ENCODE measurements around the gene TOMM70. TPM values are rescaled to one million over a fixed set of nuclear protein-coding genes. Genes with fewer than 3 reads are reported as not detected.
"Not testable (repeated sequence)": the region's sequence is repeated elsewhere in the genome, so short reads cannot be mapped to it uniquely, and the experiment has no call there.

The TOMM70 gene
- total and polyA plus RNA-seq, 2 donors: 37.0 to 96.6 TPM

DNA sequence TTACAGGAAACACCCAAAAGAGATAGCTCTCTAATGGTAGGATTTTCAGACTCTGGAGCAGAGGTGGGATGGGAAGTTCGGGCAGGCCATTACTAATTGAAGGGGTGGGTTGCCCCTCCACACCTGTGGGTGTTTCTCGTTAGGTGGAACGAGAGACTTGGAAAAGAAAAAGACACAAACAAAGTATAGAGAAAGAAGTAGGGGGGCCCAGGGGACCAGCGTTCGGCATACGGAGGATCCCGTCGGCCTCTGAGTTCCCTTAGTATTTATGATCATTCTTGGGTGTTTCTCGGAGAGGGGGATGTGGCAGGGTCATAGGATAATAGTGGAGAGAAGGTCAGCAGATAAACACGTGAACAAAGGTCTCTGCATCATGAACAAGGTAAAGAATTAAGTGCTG, 64.7 kb downstream of the TOMM70 start:
- H3K4me3 ChIP-seq (ENCODE audit: low read depth, low read length); H3K4me1 ChIP-seq (ENCODE audit: insufficient read depth); H3K27ac ChIP-seq (ENCODE audit: low read depth); H3K36me3 ChIP-seq (ENCODE audit: insufficient read depth); DNase-seq (ENCODE audit: extremely low spot score): not testable (repeated sequence)
- 94% methylated on average over 10 of the region's 10 CpGs for WGBS

DNA sequence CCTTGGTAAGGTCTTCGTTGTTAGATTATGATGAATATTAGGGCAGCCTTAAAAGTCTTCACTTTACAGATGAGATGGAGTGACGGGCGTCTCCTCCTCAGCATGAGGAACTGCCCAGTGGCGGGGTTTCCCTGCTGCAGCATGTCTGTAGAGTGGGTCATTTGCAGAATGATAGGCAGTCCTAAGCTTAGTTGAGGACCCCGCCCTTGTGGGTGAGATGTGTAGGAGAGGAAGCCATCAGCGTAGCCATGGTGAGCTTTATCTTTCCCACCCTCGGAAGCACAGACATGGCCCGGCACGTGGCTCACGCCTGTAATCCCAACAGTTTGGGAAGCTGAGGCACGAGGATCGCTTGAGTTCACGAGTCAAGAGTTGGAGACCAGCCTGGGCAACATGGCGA, 65.5 kb downstream of the TOMM70 start:
- no peaks in the 10 kb centered on the region for H3K4me1 ChIP-seq (ENCODE audit: insufficient read depth)
- H3K27ac ChIP-seq (ENCODE audit: low read depth): no peak overlapping the region
- H3K4me3 ChIP-seq (ENCODE audit: low read depth, low read length): no peak overlapping the region
- H3K36me3 ChIP-seq (ENCODE audit: insufficient read depth): peaks cover 5% of the 10 kb centered on the region
- no peak for DNase-seq (ENCODE audit: extremely low spot score)
- WGBS: 77% methylated on average over 14 of the region's 14 CpGs

DNA sequence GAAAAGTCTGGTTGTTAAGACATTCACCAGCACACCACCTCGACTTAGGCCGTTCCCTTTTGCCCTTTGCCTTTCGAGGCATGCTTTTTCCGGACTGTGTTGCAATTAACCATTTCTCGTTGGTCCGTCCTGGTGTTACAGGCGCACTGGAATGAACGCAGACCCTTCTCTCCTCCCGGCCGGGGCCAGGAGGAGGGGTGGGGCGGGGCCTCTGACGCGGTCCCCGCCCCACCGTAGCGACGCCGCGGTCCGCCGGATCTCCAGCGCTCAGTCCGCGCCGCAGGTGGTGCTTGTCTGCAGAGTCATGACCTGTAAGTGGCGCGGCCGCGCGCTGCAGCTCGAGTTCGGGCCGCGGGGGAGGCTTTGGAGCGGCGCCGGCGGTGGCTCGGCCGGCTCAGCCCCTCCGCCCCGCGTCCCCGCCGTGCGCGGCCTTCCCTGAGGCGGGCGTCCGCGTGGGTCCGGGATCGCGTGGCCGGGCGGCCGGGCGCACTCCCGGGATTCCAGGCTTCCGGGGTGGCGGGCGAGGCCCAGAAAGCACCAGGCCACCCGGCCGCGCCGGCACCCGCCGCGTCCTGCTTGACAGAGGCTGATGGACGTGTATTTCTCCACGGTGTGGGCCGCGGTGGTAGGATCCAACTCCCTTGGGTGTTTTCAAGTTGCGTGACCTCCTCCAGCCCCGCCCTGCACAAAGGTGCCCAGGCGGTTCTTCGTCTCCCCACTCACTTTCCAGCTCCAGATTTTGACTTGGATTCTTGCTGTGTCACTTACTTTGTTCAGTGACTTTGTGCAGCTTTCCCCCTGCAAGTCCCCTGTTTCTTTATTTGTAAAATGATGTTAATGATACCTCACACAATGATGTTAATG, 66.2 kb downstream of the TOMM70 start, which contains the start of gene NIT2:
TSS of gene NIT2 (plus strand) at position 270 of the 864 bp plus-strand sequence. CDS start at position 305, 35 bp downstream.
- peak within 1 kb of the TSS; percentile 61 for H3K4me3 ChIP-seq (ENCODE audit: low read depth, low read length)
- H3K27ac ChIP-seq (ENCODE audit: low read depth): peak within 1 kb of the TSS; percentile 55
- WGBS: under 1% methylated on average over 77 of the region's 77 CpGs
- no peaks in the 10 kb centered on the region for H3K4me1 ChIP-seq (ENCODE audit: insufficient read depth)
- DNase-seq (ENCODE audit: extremely low spot score): peak; percentile 50
- peaks cover under 1% of the 10 kb centered on the region for H3K36me3 ChIP-seq (ENCODE audit: insufficient read depth)

DNA sequence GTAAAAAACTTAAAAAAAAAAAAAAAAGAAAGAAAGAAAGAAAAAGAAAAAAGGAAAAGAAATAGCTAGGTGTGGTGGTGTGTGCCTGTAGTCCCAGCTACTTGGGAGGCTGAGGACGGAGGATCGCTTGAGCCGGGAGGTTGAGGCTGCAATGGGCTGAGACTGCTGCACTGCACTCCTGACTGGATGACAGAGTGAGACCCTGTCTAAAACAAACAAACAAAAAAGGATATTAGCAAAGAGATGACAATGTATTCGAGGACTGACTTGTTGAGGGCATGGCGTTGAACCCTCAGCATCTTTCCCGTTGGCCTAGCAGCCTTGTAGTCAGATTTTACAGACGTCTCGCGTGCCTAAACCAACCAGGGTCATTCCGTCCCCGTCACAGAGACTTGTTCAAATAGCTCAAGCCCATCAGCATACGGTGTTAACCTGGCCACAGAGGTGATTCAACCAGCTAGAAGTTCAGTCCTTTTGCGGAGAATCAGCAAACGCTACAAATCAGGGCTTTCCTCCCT, 66.9 kb downstream of the TOMM70 start:
- peak overlapping the region; percentile 61 for H3K4me3 ChIP-seq (ENCODE audit: low read depth, low read length)
- no peaks in the 10 kb centered on the region for H3K4me1 ChIP-seq (ENCODE audit: insufficient read depth)
- peak overlapping the region; percentile 55 for H3K27ac ChIP-seq (ENCODE audit: low read depth)
- no peak for DNase-seq (ENCODE audit: extremely low spot score)
- WGBS: 47% methylated on average over 14 of the region's 14 CpGs
- no peaks in the 10 kb centered on the region for H3K36me3 ChIP-seq (ENCODE audit: insufficient read depth)

DNA sequence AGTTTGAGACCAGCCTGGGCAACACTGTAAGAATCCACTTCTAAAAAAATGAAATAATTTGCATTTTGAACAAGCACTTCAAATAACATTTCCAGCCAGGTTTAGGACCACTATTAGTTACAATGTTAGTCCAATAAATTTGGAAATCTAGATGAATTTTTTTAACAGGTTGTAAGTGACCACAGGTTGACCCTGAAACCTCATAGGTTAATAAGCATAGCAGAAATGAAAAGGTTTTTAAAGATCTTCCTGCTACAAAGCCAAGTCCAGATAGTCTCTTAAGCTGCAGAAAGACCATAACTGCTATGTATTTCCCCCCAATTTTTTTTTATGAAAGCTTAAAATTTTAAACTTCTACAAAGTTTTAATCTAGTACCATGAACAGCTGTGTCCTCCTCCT, 67.8 kb downstream of the TOMM70 start:
- Histone ChIP-seq H3K4me3 (ENCODE audit: low read depth, low read length) (no peak overlapping the region), H3K4me1 (ENCODE audit: insufficient read depth) (no peaks in the 10 kb centered on the region), H3K36me3 (ENCODE audit: insufficient read depth) (no peaks in the 10 kb centered on the region), H3K27ac (ENCODE audit: low read depth) (no peak overlapping the region)
- no peak for DNase-seq (ENCODE audit: extremely low spot score)

DNA sequence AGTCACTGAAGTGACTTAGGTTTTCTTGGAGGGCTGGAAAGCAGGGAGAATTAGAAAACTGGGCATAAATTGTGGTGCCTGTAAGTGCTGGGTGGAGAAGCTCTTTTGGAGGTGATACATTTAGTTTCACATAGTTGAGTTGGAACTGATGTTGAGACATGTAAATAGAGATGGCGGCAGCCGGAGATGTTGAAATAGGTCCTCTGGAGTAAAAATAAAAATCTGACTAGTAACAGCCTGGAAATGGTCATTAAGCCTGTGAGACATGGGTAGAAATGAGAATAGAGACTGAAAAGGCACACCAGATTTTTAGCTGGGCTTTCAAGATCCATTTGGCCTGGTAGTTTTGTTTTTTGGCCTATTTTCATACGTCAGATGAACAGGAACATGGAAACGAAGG, 69.2 kb downstream of the TOMM70 start:
- DNase-seq (ENCODE audit: extremely low spot score): no peak
- H3K4me3 ChIP-seq (ENCODE audit: low read depth, low read length): no peak overlapping the region
- 92% methylated on average over 4 of the region's 4 CpGs for WGBS
- no peaks in the 10 kb centered on the region for H3K4me1 ChIP-seq (ENCODE audit: insufficient read depth)
- H3K36me3 ChIP-seq (ENCODE audit: insufficient read depth): no peaks in the 10 kb centered on the region
- no peak overlapping the region for H3K27ac ChIP-seq (ENCODE audit: low read depth)

DNA sequence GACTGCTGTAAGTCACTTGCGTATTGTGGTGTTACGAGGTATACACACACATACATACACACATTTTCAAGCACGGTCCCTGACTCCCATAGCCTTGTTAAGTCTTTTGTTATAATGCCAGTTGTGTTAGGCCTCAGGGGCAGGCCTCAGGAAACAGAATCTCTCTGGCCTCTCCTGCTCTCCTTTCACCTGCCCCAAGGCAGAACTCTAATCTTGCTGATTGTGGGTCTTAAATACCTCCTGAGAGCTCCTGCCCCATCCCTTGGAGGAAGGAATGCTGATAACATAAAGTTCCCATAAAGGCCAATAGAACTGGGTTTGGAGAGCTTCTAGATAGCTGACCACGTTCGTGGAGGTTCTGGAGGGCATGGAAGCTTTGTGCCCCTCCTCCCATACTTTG, 70.2 kb downstream of the TOMM70 start:
- H3K4me1 ChIP-seq (ENCODE audit: insufficient read depth): no peaks in the 10 kb centered on the region
- H3K36me3 ChIP-seq (ENCODE audit: insufficient read depth): no peaks in the 10 kb centered on the region
- DNase-seq (ENCODE audit: extremely low spot score): no peak
- H3K4me3 ChIP-seq (ENCODE audit: low read depth, low read length): no peak overlapping the region
- 91% methylated on average over 5 of the region's 5 CpGs for WGBS
- H3K27ac ChIP-seq (ENCODE audit: low read depth): no peak overlapping the region

DNA sequence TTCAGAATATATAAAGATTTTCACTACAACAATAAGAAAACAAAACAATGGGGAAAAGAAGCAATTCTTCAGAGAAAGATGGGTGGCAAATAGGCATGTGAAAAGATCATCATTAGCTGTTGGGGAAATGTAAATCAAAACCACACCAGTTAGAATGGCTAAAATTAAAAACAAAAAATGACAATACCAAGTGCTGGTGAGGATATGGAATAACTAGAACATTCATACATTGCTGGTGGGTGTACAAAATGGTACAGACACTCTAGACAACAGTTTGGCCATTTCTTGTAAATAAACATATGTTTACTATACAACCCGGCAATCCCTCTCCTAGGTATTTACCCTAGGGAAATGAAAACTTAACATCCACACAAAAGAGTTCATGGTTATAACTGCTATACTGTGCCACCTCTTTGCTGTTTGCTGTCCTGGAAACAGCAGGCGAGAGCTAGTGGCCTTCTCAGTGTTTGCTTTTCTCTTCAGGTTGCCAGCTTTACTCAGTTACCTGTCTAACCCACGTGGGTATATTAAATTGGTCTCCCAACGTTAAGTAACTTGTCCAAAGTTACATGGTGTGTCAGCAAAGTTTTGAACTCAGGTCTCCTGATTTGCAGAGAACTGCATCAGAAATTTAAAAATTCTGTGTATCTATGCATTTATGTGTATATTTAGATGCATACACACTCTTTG, 70.9 kb downstream of the TOMM70 start:
- WGBS: 80% methylated on average over 4 of the region's 4 CpGs
- Histone ChIP-seq H3K27ac (ENCODE audit: low read depth) (no peak overlapping the region), H3K4me1 (ENCODE audit: insufficient read depth) (no peaks in the 10 kb centered on the region), H3K4me3 (ENCODE audit: low read depth, low read length) (no peak overlapping the region), H3K36me3 (ENCODE audit: insufficient read depth) (no peaks in the 10 kb centered on the region)
- no peak for DNase-seq (ENCODE audit: extremely low spot score)

DNA sequence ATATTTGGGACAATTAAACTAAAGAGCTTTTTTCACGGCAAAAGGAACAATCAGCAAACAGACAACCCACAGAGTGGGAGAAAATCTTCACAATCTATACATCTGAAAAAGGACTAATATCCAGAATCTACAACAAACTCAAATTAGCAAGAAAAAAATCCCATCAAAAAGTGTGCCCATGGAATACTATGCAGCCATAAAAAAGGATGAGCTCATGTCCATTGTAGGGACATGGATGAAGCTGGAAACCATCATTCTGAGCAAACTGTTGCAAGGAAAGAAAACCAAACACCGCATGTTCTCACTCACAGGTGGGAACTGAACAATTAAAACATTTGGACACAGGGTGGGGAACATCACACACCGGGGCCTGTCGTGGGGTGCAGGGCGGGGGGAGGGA, 73.5 kb downstream of the TOMM70 start:
- not testable (repeated sequence) for H3K4me3 ChIP-seq (ENCODE audit: low read depth, low read length); H3K27ac ChIP-seq (ENCODE audit: low read depth); DNase-seq (ENCODE audit: extremely low spot score); H3K4me1 ChIP-seq (ENCODE audit: insufficient read depth); H3K36me3 ChIP-seq (ENCODE audit: insufficient read depth)
- 94% methylated on average over 5 of the region's 5 CpGs for WGBS

DNA sequence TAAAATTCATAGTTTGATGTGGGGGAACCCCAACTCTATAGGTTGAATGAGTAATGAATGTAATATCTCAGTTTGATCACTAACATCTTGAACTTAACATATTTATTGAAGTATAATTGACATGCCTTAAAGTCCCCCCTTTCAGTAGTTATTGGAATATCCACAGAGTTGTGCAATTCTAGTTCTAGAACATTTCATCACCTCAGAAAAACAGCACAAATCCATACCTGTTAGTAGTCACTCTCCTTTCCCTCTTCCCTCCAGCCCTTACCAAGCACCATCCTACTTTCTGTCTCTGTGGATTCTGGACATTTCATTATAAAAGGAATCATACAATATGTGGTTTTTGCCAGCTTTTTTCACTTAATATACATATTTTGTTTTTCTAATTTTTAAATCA, 75.1 kb downstream of the TOMM70 start:
- H3K4me3 ChIP-seq (ENCODE audit: low read depth, low read length): no peak overlapping the region
- no peak overlapping the region for H3K27ac ChIP-seq (ENCODE audit: low read depth)
- no peak for DNase-seq (ENCODE audit: extremely low spot score)
- no peaks in the 10 kb centered on the region for H3K36me3 ChIP-seq (ENCODE audit: insufficient read depth)
- H3K4me1 ChIP-seq (ENCODE audit: insufficient read depth): no peaks in the 10 kb centered on the region

DNA sequence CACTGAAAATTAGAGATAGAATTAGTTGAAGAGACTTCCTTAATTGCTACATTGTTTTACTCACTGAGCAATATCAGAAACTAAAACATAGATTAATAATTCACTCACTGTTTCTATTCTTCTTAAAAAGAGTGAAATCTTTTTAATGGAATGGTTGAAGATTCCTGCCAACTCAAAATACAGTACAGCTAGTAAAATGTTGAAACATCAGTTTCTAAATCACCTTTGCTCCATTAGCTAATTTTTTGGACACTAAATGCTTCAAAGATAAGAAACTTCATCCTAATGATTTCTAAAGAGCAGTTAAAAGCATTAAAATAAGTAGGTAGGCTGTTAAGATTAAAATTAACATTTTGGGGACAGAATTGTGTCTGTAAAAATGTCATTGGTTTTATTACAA, 76.8 kb downstream of the TOMM70 start:
- H3K36me3 ChIP-seq (ENCODE audit: insufficient read depth): no peaks in the 10 kb centered on the region
- no peaks in the 10 kb centered on the region for H3K4me1 ChIP-seq (ENCODE audit: insufficient read depth)
- no peak for DNase-seq (ENCODE audit: extremely low spot score)
- H3K27ac ChIP-seq (ENCODE audit: low read depth): no peak overlapping the region
- H3K4me3 ChIP-seq (ENCODE audit: low read depth, low read length): no peak overlapping the region

DNA sequence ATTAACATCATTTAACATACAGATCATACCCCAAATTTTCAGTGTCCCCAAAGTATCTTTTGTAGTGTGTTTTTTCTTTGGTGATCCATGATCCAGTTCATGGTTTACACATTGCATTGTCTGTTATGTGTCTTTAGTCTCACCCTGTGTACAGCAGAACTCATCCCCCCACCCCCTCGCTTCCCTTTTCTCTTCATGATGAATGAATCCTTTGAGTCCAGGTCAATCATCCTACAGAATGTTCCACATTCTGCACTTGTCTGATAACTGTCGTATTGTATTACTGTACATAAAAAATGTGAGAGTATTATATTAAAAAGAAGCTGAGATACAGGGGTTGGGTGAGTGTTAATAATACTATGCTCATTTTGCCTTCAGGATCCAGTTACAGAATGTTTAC, 80.9 kb downstream of the TOMM70 start:
- DNase-seq (ENCODE audit: extremely low spot score): no peak
- WGBS: 93% methylated on average over 2 of the region's 2 CpGs
- Histone ChIP-seq H3K4me1 (ENCODE audit: insufficient read depth) (no peaks in the 10 kb centered on the region), H3K27ac (ENCODE audit: low read depth) (no peak overlapping the region), H3K36me3 (ENCODE audit: insufficient read depth) (no peaks in the 10 kb centered on the region), H3K4me3 (ENCODE audit: low read depth, low read length) (no peak overlapping the region)

DNA sequence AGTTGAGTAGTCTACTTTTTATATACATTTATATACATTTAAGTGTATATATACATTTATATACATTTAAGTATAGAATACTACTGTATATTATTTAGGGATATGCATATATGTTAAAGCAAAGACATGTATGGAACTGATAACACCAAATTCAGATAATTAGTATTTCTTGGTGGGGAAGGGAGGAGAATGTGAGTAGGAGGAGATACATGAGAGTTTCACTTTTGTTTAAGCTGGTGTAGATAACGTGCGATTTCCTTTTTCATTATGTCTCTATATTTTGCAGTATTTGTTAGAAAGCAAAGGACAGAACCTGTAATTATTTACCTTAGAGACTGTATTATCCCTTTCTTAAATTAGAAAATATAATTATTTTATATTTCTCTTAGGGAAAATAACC, 83.0 kb downstream of the TOMM70 start:
- 92% methylated on average over 2 of the region's 2 CpGs for WGBS
- Histone ChIP-seq H3K4me1 (ENCODE audit: insufficient read depth) (no peaks in the 10 kb centered on the region), H3K4me3 (ENCODE audit: low read depth, low read length) (no peak overlapping the region), H3K27ac (ENCODE audit: low read depth) (no peak overlapping the region), H3K36me3 (ENCODE audit: insufficient read depth) (no peaks in the 10 kb centered on the region)
- DNase-seq (ENCODE audit: extremely low spot score): no peak

DNA sequence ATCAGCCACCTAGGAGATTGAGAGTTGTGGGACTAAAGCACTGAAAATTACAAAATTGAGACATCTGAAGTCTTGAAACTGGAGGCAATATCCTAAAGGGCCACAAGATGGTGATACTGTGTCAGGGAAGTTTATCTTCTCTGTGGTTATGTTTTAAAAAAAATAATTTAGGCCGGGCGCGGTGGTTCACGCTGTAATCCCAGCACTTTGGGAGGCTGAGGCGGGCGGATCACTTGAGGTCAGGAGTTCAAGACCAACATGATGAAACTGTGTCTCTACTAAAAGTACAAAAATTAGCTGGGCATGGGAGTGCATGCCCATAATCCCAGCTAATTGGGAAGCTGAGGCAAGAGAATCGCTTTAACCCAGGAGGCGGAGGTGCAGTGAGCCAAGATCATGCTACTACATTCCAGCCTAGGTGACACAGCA, 84.2 kb downstream of the TOMM70 start:
- Histone ChIP-seq H3K4me3 (ENCODE audit: low read depth, low read length) (no peak overlapping the region), H3K27ac (ENCODE audit: low read depth) (no peak overlapping the region), H3K4me1 (ENCODE audit: insufficient read depth) (no peaks in the 10 kb centered on the region), H3K36me3 (ENCODE audit: insufficient read depth) (no peaks in the 10 kb centered on the region)
- no peak for DNase-seq (ENCODE audit: extremely low spot score)
- whole genome bisulfite sequencing: 26% methylated on average over 8 of the region's 8 CpGs
